Right lobe of liver (tissue), 4 donors: ENCODE results near the gene GOLGA3.

Experiments used
- CTCF ChIP-seq, 4 donors: fragments of 200-600 bp in 3 of 4; fragments of 450-650 bp in 1 of 4; IDR thresholded peaks; one replicate each; pipeline versions ENCODE4 v1.5.1 to v1.8.0; 2016 to 2022; ENCODE audit warnings: antibody characterized with exemption in 4 of 4, mild to moderate bottlenecking in 2 of 4
- POLR2A ChIP-seq: fragments of 450-650 bp; IDR thresholded peaks from one replicate; pipeline ENCODE4 v1.6.1; 2017; ENCODE audit warnings: antibody characterized with exemption, mild to moderate bottlenecking
- donor health status: DM: no; HTN: no; CAD: no.
- donor health status: DM: no; HTN: no; CAD: no.
- donor health status: DM: no; HTN: yes; CAD: no.

DNA sequence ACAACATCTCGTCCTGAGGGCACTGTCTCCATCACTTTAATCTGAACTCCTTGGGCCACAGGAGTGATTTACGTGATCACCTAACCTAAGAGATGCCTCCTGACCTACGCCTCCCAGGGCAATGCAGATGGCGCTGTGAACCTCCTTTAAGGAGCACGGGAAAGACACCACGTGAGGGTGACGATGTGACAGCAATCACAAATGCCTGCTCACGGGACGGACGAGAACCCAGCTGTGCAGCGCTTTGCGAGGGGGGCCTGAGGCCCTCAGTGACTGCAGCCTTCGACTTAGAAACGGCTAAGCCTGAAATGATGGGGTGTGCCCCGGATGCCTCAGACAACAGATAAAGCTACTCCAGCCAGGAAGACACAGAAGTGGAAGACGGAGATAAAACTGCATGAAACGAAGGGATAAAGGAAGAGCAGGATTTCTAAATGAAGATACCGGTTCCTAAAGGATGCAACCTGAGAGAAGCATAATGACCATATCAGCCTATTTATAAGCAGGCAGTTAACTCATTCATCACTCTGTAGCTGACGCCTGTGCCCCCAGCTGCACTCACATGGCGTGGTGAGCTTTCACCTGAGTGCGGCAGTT, 13.9 kb upstream of the GOLGA3 start:
- TF ChIP-seq CTCF (IDR thresholded peaks at IDR 0.05) (no peak), POLR2A (no peak)
